ENCODE data around the gene SH3BGR.

DNA sequence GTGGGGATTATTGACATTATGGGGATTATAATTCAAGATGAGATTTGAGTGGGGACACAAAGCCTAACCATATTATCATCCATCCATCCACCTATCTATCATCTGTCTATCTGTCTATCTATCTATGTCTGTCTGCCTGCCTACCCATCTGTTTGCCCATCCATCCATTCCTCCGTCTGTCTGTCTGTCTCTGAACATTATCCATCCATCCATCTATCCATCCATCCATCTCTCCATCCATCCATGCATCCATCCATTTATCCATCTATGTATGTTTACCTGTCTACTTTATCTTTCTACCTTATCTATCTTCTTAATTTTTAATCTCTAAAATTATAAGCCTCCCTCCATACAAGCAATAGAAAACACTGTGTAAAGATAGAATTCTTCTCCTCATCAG is 47.4 kb downstream of the SH3BGR start:
- no peak for TF ChIP-seq EZH2 (IDR thresholded peaks at IDR 0.05; ENCODE audit: low read length)
- TF ChIP-seq, protein P1, sequence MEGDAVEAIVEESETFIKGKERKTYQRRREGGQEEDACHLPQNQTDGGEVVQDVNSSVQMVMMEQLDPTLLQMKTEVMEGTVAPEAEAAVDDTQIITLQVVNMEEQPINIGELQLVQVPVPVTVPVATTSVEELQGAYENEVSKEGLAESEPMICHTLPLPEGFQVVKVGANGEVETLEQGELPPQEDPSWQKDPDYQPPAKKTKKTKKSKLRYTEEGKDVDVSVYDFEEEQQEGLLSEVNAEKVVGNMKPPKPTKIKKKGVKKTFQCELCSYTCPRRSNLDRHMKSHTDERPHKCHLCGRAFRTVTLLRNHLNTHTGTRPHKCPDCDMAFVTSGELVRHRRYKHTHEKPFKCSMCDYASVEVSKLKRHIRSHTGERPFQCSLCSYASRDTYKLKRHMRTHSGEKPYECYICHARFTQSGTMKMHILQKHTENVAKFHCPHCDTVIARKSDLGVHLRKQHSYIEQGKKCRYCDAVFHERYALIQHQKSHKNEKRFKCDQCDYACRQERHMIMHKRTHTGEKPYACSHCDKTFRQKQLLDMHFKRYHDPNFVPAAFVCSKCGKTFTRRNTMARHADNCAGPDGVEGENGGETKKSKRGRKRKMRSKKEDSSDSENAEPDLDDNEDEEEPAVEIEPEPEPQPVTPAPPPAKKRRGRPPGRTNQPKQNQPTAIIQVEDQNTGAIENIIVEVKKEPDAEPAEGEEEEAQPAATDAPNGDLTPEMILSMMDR (optimal IDR thresholded peaks at IDR 0.05 in 1 of 3, IDR thresholded peaks at IDR 0.05 in 1 of 3, conservative IDR thresholded peaks at IDR 0.05 in 1 of 3; ENCODE audit: extremely low read depth in 1 of 3, insufficient read depth in 2 of 3, low read length in 3 of 3): no peak
